ENCODE results near the gene SLIT3. TPM values are rescaled to one million over a fixed set of nuclear protein-coding genes. Genes with fewer than 3 reads are reported as not detected.

SLIT3 gene
- total RNA-seq, 1 experiment from 2014 or later, result 0.44 TPM

DNA sequence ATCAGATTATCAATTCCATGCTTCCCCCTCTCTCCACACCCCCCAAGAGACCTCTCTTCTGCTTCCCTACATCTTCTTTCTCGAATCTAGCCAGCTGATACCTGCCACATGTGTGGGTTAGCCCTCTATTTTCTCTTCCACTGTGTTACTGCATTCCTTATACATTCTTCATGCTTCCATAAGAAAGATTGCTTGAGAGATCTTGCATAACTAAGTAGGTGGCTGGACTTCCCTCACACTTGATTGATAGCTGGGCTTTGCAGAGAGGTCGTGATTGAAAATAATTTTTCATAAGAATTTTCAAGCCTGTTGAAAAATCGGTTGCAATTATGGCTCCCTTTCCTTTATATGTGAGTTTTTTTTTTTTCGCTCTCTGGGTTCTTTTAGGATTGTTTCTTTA lies 688.8 kb downstream of the SLIT3 start:
- H3K9me3 ChIP-seq (ENCODE audit: low read length), result no peaks in the 10 kb centered on the region
- no peak overlapping the region for H3K9ac ChIP-seq (ENCODE audit: low read length)
- no peaks in the 10 kb centered on the region for H3F3A ChIP-seq (ENCODE audit: low read length, unreplicated experiment)
- no peaks in the 10 kb centered on the region for H3K27me3 ChIP-seq (ENCODE audit: low read length)
- no peak for DNase-seq
- H4K20me1 ChIP-seq (ENCODE audit: low read length), result no peaks in the 10 kb centered on the region
- H3K79me2 ChIP-seq (ENCODE audit: low read length), result no peaks in the 10 kb centered on the region
- intact Hi-C loops (cut with micrococcal nuclease), result loop anchor here (5.0 kb wide), 1 partner anchor 40 kb away; no protein-coding TSS in a partner anchor
- no peak for ATAC-seq
- TF ChIP-seq EZH2phosphoT487 (IDR thresholded peaks at IDR 0.05; ENCODE audit: borderline replicate concordance, low read length), result no peak
- TF ChIP-seq, protein P1, sequence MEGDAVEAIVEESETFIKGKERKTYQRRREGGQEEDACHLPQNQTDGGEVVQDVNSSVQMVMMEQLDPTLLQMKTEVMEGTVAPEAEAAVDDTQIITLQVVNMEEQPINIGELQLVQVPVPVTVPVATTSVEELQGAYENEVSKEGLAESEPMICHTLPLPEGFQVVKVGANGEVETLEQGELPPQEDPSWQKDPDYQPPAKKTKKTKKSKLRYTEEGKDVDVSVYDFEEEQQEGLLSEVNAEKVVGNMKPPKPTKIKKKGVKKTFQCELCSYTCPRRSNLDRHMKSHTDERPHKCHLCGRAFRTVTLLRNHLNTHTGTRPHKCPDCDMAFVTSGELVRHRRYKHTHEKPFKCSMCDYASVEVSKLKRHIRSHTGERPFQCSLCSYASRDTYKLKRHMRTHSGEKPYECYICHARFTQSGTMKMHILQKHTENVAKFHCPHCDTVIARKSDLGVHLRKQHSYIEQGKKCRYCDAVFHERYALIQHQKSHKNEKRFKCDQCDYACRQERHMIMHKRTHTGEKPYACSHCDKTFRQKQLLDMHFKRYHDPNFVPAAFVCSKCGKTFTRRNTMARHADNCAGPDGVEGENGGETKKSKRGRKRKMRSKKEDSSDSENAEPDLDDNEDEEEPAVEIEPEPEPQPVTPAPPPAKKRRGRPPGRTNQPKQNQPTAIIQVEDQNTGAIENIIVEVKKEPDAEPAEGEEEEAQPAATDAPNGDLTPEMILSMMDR (conservative IDR thresholded peaks at IDR 0.05; ENCODE audit: low read depth, low read length), result no peak
- TF ChIP-seq EZH2 (IDR thresholded peaks at IDR 0.05; ENCODE audit: low read length, unreplicated experiment), result no peak
- H3K4me1 ChIP-seq (ENCODE audit: insufficient read depth, low read length), result 0 out of 2 replicates have a peak, but pooled peaks cover 5% of the 10 kb centered on the region
- H3K4me3 ChIP-seq (ENCODE audit: low read length), result no peak overlapping the region
- no peak overlapping the region for H3K4me2 ChIP-seq (ENCODE audit: low read length)
- no peak overlapping the region for H2AFZ ChIP-seq (ENCODE audit: low read length)
- H3K9me2 ChIP-seq (replicated peaks; ENCODE audit: low read length), result no peaks in the 10 kb centered on the region
- no peak overlapping the region for H3K27ac ChIP-seq (ENCODE audit: low read length)
- no TSS peak for BruUV-seq (replicated peaks)
- ChIA-PET CTCF (no interaction called here), POLR2A (ENCODE audit: unreplicated experiment) (no interaction called here)
- no peaks in the 10 kb centered on the region for H3K36me3 ChIP-seq (ENCODE audit: low read depth, low read length)

Small RNAs within 50 kb of the gene (microRNA-seq; reads per million reads assigned to microRNA genes)
- gene MIR218-2 (ENCODE audit: unreplicated experiment) (not detected), gene MIR585 (ENCODE audit: unreplicated experiment) (33.8 reads per million, percentile 53 among the genes with 10 or more reads in this experiment)

Data from PC-3 (cell line).